HG03457 (cell line): ENCODE data around the gene ANKRD55.
"Not testable (repeated sequence)": the region's sequence is repeated elsewhere in the genome, so short reads cannot be mapped to it uniquely, and the experiment has no call there.

ENCODE experiments used
- ATAC-seq: cut with Tn5 transposase; IDR thresholded peaks from one replicate; pipeline ENCODE4 v1.9.1; 2021; ENCODE audit warnings: moderate number of reproducible peaks; ENCODE audit not compliant: unreplicated experiment

Gene ANKRD55

GRCh38 chr5:56110646-56111403, 122.3 kb downstream of the ANKRD55 start:
- ATAC-seq, result no peak

DNA sequence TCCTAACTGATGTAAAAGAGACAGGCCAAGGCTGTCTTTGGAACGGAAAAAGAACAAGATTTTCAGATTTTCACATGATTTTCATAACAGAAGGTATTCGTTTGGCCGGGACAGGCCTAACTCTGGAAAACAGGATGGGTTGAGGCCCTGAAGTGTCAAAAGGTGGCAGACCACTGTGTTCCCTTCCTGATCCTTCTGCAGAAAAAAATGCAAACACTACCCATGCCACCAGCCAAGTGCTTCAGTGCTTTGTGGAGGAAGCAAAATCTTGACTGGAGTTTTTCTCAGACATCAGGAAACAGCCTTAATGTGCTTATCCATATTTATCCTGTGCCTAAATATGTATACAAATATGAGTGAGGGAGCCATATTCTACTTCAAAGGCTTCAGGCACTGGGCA, 124.9 kb downstream of the ANKRD55 start:
- no peak for ATAC-seq

DNA sequence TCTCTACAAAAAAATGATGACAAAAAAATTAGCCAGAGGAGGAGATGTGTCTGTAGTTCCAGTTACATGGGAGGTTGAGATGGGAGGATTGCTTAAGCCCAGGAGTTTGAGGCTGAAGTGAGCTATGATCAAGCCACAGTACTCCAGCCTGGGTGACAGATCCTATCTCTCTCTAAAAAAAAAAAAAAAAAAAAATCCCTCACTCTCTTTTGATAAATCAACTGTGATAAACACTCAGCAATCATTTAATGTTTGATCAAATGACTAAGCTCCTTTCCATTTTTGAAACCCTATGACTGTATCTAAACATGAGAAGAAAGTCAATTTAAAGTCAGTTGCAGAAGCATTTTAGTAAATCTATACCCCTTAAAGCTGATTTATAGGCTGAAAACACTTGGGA, 126.3 kb downstream of the ANKRD55 start:
- no peak for ATAC-seq

- no peak for ATAC-seq
Measured at GRCh38 chr5:56105511-56106291, 127.4 kb downstream of the ANKRD55 start.

DNA sequence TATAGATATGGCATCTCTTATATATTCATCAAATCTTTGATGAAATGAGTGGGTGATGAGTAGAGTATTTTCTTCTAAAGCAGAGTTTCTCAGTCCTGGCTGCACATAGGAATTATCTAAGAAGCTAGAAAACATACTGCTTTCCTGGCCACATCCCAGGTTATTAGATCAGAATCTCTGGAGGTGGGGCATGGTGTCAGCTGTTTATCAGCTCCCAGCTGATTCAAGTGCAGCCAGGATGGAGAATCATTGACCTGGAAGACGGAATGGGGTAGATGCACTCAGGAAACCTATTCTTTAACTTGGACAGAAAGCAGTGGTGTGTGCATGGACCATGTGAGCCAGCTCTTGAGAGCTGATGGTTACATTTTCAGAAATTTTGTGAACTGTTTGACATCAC, 130.2 kb downstream of the ANKRD55 start:
- no peak for ATAC-seq

DNA sequence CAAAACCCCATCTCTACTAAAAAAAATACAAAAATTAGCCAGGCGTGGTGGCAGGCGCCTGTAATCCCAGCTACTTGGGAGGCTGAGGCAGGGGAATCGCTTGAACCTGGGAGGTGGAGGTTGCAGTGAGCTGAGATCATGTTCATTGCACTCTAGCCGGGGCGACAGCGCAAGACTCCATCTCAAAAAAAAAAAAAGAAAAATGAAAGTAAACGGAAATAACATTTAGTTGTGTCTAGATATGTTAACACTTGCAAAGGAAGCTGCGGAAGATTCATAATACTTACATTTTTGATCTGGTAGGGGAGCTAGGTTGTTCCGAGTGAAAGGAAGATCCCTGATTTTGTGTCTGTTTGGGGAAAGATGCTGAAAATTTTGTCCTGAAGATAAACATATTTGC, 130.9 kb downstream of the ANKRD55 start:
- not testable (repeated sequence) for ATAC-seq

GRCh38 chr5:56101180-56101579, 131.9 kb downstream of the ANKRD55 start:
- no peak for ATAC-seq

DNA sequence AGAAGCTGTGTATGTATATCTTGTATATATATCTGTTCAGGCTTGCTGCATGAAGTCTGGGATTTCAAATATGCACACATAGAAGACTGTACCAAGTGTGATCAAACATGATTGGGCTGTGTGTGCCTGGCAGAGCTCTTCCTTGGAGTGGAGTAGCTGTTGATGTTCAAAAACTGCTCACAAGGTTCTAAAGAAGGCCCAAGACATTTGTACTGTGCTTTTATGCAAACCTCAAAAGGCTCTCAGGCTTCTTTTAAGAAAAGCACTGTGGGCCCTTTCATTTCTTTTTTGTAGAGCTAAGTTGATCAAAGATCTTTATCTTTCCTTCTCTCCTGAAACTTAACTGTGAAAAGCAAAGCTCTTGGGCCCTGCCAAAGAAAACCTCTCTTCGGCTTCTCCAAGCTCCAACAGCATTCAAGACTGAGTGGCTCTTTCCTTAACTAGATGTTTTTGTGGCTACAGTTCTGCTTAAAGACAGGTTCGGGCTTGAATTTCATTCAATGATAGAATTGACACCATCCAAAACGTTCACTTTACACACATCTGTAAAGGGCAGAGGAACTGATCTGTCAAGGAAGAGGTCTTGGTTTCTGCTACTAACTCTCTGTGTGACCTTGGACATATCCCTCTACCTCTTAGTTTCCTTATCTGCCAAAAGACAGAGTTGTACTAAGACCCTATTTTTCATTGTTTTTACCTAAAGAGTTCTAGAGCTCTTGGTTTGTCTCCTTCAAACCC, 132.5 kb downstream of the ANKRD55 start:
- no peak for ATAC-seq

- ATAC-seq, result no peak
Measured at GRCh38 chr5:56099346-56099745, 133.8 kb downstream of the ANKRD55 start.

DNA sequence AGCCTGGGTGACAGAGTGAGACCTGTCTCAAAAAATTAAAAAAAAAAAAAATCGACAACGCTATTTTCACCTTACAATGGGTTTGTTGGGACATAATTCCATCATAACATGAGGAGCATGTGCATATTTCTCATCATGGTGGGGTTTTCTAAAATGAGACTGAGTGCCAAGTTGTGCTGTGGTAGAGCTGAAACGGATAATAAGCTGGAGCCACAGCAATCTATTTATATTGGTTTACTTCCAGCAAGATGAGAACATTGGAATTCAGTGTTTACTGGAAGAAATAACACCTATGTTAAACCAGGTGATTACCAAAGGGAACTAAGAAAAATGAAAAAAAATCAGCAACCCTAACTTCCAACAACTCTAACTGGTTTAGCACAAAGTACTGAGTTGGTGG, 136.1 kb downstream of the ANKRD55 start:
- ATAC-seq, result no peak

- peak; percentile 62 for ATAC-seq
Measured at GRCh38 chr5:56095579-56096102, 137.5 kb downstream of the ANKRD55 start.

GRCh38 chr5:56094579-56095361, 138.4 kb downstream of the ANKRD55 start:
- peak; percentile 14 for ATAC-seq

GRCh38 chr5:56093970-56094369, 139.2 kb downstream of the ANKRD55 start:
- no peak for ATAC-seq

GRCh38 chr5:56092115-56092514, 141.0 kb downstream of the ANKRD55 start:
- no peak for ATAC-seq

DNA sequence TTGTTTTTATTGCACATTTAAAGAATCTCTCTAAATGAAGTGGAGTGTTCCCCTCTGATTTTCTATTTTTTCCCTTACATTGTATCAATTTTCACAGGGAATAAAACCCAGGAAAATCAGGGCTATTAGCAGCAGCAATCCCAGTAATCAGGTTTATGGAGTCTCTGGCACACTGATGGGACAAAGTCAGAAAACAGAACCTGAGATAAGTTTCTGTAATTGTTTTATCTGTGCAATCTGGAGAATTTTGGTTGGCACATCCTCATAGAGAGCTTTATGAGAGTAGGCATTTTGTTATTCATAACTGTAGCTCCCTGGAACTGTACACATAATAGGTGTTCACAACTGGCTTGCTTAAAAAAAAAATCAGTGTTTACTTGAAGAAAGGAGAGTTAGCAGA, 141.5 kb downstream of the ANKRD55 start:
- no peak for ATAC-seq

GRCh38 chr5:56090793-56091460, 142.2 kb downstream of the ANKRD55 start:
- ATAC-seq, result no peak

GRCh38 chr5:56088967-56089829, 143.9 kb downstream of the ANKRD55 start:
- ATAC-seq, result peak; percentile 76

DNA sequence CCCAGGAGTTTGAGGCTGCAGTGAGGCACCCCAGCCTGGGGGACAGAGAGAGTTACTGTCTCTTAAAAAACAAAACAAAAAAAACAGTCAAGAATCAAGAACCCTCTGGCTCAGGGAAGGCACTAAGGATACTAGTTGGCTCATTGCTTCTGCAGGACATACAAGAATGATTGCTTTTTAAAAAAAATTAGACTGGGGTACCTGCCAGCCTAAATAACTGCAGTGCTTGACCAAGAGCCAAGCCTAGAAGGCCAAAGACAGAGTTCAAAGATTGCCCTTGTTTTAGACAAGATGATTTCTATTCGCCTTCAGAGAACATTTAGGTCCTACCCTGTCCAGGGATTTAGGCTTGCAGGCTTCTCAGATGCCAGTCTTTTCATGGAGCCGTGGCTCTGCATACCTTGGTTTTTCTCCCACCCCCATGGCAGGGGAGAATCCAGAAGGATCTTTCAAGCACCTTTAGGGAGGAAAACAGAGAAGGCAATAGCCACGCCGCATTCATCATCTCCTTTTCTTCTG, 144.6 kb downstream of the ANKRD55 start:
- no peak for ATAC-seq

GRCh38 chr5:56085193-56085592, 147.9 kb downstream of the ANKRD55 start:
- no peak for ATAC-seq
